HG02938 (cell line): Measurements from ENCODE around the gene RAB3GAP2.
"Not testable (repeated sequence)": the region's sequence is repeated elsewhere in the genome, so short reads cannot be mapped to it uniquely, and the experiment has no call there.

ENCODE experiments used
- ATAC-seq: cut with Tn5 transposase; IDR thresholded peaks from one replicate; pipeline ENCODE4 v1.9.1; 2021; ENCODE audit warnings: mild to moderate bottlenecking, moderate library complexity; ENCODE audit not compliant: unreplicated experiment

Gene RAB3GAP2

GRCh38 chr1:220204758-220205157 is 67.5 kb downstream of the RAB3GAP2 start:
- ATAC-seq = not testable (repeated sequence)

GRCh38 chr1:220203816-220204215 is 68.4 kb downstream of the RAB3GAP2 start:
- ATAC-seq = no peak

- ATAC-seq = no peak
Observed at GRCh38 chr1:220198186-220199005, 73.9 kb downstream of the RAB3GAP2 start.

- no peak for ATAC-seq
Observed at GRCh38 chr1:220195701-220196100, 76.6 kb downstream of the RAB3GAP2 start.

GRCh38 chr1:220189750-220190347 is 82.4 kb downstream of the RAB3GAP2 start:
- peak; percentile 54 for ATAC-seq

GRCh38 chr1:220188538-220188937 is 83.7 kb downstream of the RAB3GAP2 start:
- ATAC-seq = no peak

GRCh38 chr1:220186752-220187151 is 85.5 kb downstream of the RAB3GAP2 start:
- no peak for ATAC-seq

GRCh38 chr1:220184506-220184905 is 87.7 kb downstream of the RAB3GAP2 start:
- no peak for ATAC-seq

GRCh38 chr1:220182656-220183055 is 89.6 kb downstream of the RAB3GAP2 start:
- no peak for ATAC-seq

- no peak for ATAC-seq
Observed at GRCh38 chr1:220182111-220182510, 90.1 kb downstream of the RAB3GAP2 start.

- ATAC-seq = no peak
Observed at GRCh38 chr1:220176540-220176939, 95.7 kb downstream of the RAB3GAP2 start.

GRCh38 chr1:220170836-220171526 is 101.3 kb downstream of the RAB3GAP2 start:
- no peak for ATAC-seq

GRCh38 chr1:220169887-220170286 is 102.4 kb downstream of the RAB3GAP2 start:
- not testable (repeated sequence) for ATAC-seq

- no peak for ATAC-seq
Observed at GRCh38 chr1:220166853-220167252, 105.4 kb downstream of the RAB3GAP2 start.

- ATAC-seq = no peak
Observed at GRCh38 chr1:220164517-220164916, 107.7 kb downstream of the RAB3GAP2 start.

GRCh38 chr1:220164116-220164515 is 108.1 kb downstream of the RAB3GAP2 start:
- ATAC-seq = no peak

- ATAC-seq = no peak
Observed at GRCh38 chr1:220160027-220160426, 112.2 kb downstream of the RAB3GAP2 start.

GRCh38 chr1:220159041-220159440 is 113.2 kb downstream of the RAB3GAP2 start:
- no peak for ATAC-seq

- ATAC-seq = not testable (repeated sequence)
Observed at GRCh38 chr1:220158530-220158929, 113.7 kb downstream of the RAB3GAP2 start.

- no peak for ATAC-seq
Observed at GRCh38 chr1:220157738-220158137, 114.5 kb downstream of the RAB3GAP2 start.

GRCh38 chr1:220156620-220157146 is 115.6 kb downstream of the RAB3GAP2 start:
- ATAC-seq = no peak
